ENCODE data around the gene GLI3. TPM values are rescaled to one million over a fixed set of nuclear protein-coding genes. Genes with fewer than 3 reads are reported as not detected.

GLI3 gene
- total and polyA plus RNA-seq, 8 donors = 0.29 to 7.0 (median 2.3) TPM

DNA sequence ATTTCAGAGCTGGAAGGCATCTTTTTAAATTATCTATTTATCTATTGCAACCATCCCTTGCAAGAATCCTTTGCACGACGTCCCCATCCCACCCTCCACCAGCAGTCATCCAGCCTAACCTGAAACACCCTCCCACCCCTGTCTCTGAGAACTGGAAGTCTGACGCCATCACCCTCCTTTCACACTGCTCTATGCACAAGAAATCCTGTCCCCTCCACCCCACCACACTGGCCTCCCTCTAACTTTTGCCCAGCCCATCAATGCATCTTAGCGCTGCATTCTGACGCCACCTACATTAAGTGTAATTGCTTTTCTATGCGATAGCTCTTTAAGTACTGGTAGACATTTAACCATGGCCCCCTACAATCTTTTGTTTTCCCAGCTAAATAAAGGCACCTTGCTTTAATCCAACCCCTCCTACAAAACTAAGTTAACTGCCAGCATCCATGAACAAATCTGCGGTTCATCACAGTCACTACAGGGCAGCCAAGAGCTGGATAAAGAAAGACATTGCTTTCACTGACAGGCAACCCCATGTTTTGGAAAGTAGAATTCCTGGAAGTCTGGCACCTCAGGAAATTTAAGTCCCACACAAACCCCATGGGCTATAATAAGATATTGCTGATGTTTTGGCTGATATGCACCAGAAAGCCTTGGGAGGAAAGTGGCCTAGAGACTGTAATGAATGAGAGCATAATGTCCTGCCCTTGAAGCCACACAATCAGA is 128.0 kb downstream of the GLI3 start:
- Histone ChIP-seq H3K27ac (no peak overlapping the region), H3K4me1 (peaks cover 0 to 53% (median 28%) of the 10 kb centered on the region in 4 donors), H3K4me3 (no peak overlapping the region), H3K27me3 (no peaks in the 10 kb centered on the region), H3K9me3 (no peaks in the 10 kb centered on the region), H3K36me3 (no peaks in the 10 kb centered on the region)
- intact Hi-C loops (cut with DNase I; ENCODE audit: low total_unique reads) = no loop called here
- TF ChIP-seq POLR2AphosphoS5 (IDR thresholded peaks at IDR 0.05) (no peak), EP300 (IDR thresholded peaks at IDR 0.05) (no peak), POLR2A (IDR thresholded peaks at IDR 0.05) (no peak)
- TF ChIP-seq, protein P1, sequence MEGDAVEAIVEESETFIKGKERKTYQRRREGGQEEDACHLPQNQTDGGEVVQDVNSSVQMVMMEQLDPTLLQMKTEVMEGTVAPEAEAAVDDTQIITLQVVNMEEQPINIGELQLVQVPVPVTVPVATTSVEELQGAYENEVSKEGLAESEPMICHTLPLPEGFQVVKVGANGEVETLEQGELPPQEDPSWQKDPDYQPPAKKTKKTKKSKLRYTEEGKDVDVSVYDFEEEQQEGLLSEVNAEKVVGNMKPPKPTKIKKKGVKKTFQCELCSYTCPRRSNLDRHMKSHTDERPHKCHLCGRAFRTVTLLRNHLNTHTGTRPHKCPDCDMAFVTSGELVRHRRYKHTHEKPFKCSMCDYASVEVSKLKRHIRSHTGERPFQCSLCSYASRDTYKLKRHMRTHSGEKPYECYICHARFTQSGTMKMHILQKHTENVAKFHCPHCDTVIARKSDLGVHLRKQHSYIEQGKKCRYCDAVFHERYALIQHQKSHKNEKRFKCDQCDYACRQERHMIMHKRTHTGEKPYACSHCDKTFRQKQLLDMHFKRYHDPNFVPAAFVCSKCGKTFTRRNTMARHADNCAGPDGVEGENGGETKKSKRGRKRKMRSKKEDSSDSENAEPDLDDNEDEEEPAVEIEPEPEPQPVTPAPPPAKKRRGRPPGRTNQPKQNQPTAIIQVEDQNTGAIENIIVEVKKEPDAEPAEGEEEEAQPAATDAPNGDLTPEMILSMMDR (IDR thresholded peaks at IDR 0.05) = no peak
- DNase-seq = no peak
- WGBS, 5 donors = 86 to 94% (median 89%) methylated on average over 7 of the region's 7 CpGs

DNA sequence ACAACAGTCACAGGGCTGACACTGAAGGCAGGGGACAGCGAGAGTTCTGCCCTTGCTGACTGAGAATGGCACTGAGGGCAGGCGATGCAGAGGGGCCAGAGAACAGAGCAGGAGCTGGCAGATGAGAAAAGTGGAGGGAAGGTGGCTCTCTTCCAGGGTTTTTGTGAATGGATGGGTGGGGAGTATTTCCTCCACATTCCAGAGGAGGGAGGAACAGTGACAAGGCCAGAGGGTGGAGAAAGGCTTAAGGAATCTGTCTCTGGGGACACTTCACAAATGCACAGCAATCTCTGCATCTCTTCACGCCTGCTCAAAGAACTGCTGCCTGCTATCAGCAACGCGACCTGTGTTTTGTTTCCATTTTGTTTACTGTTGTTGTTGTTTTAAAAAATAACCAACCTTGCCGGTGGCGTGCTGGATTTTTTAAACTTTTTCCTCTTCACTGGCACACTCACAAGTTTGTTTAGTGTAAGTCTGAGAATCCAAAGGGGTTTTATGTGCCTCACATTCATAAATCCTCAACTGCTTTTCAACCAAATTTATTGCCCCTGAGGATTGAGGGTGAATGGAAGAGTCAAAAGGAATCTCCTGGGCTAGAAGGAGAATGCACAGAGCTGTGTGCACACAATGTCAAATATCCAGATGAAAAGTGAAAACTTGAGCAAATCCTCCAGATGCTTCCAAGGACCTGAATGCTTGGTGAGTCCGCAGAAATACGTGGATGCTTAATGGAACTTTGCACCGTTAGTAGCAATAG is 129.3 kb downstream of the GLI3 start:
- 56 to 70% (median 58%) methylated on average over 10 of the region's 10 CpGs for WGBS, 5 donors
- no peaks in the 10 kb centered on the region for H3K9me3 ChIP-seq
- H3K36me3 ChIP-seq = no peaks in the 10 kb centered on the region
- TF ChIP-seq EP300 (IDR thresholded peaks at IDR 0.05) = no peak
- TF ChIP-seq POLR2AphosphoS5 (IDR thresholded peaks at IDR 0.05) = no peak
- TF ChIP-seq POLR2A (IDR thresholded peaks at IDR 0.05) = no peak
- TF ChIP-seq, protein P1 (IDR thresholded peaks at IDR 0.05) = no peak
- H3K4me3 ChIP-seq = no peak overlapping the region
- no peak overlapping the region for H3K27ac ChIP-seq
- H3K4me1 ChIP-seq = peaks cover 0 to 54% (median 28%) of the 10 kb centered on the region in 4 donors
- no peaks in the 10 kb centered on the region for H3K27me3 ChIP-seq
- DNase-seq = peak in 1 of 2 donors; percentile 66
- intact Hi-C loops (cut with DNase I; ENCODE audit: low total_unique reads) = no loop called here

DNA sequence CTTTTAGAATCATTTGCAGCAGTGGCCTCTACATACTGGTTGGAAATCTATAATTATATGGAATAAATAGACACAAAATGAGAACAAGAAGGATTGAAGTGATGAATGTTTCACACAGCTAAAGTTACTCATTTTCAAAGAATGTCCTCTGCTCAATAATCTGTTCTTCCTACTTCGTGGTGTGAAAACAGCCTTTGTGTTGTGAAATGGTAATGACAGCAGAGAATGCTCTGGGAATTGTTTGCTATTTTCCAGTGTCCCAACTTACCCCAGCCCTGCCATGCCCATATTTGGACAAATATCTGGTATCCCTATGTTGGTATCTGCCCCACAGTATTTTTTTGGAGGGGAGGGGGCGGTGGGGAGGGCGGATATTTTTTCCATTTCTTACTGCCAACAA is 130.4 kb downstream of the GLI3 start:
- Histone ChIP-seq H3K36me3 (no peaks in the 10 kb centered on the region), H3K9me3 (no peaks in the 10 kb centered on the region), H3K27me3 (no peaks in the 10 kb centered on the region), H3K4me1 (peaks cover 0 to 54% (median 28%) of the 10 kb centered on the region in 4 donors), H3K4me3 (no peak overlapping the region), H3K27ac (no peak overlapping the region)
- WGBS, 5 donors = 74 to 84% (median 78%) methylated on average over 3 of the region's 3 CpGs
- TF ChIP-seq POLR2AphosphoS5 (IDR thresholded peaks at IDR 0.05) (no peak), EP300 (IDR thresholded peaks at IDR 0.05) (no peak), POLR2A (IDR thresholded peaks at IDR 0.05) (no peak)
- TF ChIP-seq, protein P1 (IDR thresholded peaks at IDR 0.05) = no peak
- intact Hi-C loops (cut with DNase I; ENCODE audit: low total_unique reads) = no loop called here
- DNase-seq = no peak

DNA sequence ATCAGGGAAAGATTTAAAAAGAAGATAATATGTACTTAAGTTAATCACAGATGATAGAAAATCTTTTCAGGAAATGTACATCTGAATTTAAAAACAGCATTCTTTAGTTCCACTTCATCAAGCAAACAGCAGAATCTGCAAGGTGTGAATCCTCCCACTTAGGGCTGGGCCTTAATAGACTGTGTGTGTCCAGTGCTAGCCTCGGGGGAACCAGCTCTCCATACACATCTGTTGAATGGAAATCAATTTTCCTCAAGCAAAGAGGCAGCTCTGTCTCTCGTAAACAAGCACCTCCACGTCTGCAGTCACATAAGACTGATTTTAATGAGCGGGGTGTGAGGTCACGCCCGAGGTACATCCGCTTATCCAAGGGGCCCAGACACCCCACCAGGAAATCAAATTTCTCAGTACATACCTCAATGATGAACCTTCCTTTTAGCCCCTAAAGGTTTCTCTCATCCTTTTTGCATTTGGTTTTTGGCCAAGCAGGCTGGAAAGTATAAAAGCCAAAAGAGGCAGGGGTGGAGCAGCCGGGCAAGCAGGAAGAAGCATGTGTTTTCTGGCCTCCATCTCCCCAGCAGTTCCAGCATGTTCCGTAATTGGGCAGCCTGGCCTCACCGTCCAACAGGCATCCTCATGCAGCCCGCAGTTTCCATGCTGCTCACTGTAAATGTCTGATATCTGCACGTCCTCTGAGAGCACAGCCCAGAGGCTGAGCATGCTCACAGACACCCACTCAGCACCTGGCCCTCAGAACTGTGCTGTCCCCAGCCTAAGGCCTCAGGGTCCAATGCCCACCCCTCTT is 131.3 kb downstream of the GLI3 start:
- DNase-seq = peak in 1 of 2 donors; percentile 26
- Histone ChIP-seq H3K27me3 (no peaks in the 10 kb centered on the region), H3K36me3 (no peaks in the 10 kb centered on the region), H3K4me1 (peaks cover 0 to 54% (median 28%) of the 10 kb centered on the region in 4 donors), H3K27ac (no peak overlapping the region), H3K9me3 (no peaks in the 10 kb centered on the region), H3K4me3 (no peak overlapping the region)
- no peak for TF ChIP-seq EP300 (IDR thresholded peaks at IDR 0.05)
- TF ChIP-seq POLR2A (IDR thresholded peaks at IDR 0.05) = no peak
- TF ChIP-seq, protein P1 (IDR thresholded peaks at IDR 0.05) = no peak
- no peak for TF ChIP-seq POLR2AphosphoS5 (IDR thresholded peaks at IDR 0.05)
- 75 to 88% (median 82%) methylated on average over 9 to 12 of the region's 12 CpGs for WGBS, 5 donors
- intact Hi-C loops (cut with DNase I; ENCODE audit: low total_unique reads) = no loop called here

Measured in stomach (tissue), 9 donors.